Endodermal cell (in vitro differentiated cells): ENCODE data around the gene FAM81B. TPM values are rescaled to one million over a fixed set of nuclear protein-coding genes. Genes with fewer than 3 reads are reported as not detected.
A peak's percentile ranks its signal among the peaks of the same experiment; 100 is the strongest.

Source experiments
- DNase-seq: peaks from one replicate; pipeline ENCODE4 v3.0.0-alpha.2; 2017
- H3K27ac ChIP-seq: 2 replicates; pipeline ENCODE4 v1.5.1; 2013; ENCODE audit warnings: mild to moderate bottlenecking, low read depth, low read length, moderate library complexity
- H3K27me3 ChIP-seq: 2 replicates; pipeline ENCODE4 v1.6.1; 2013; ENCODE audit warnings: mild to moderate bottlenecking, low read length, moderate library complexity; ENCODE audit not compliant: insufficient read depth, control insufficient read depth, poor library complexity, severe bottlenecking
- H3K36me3 ChIP-seq: 2 replicates; pipeline ENCODE4 v1.7.0; 2013; ENCODE audit warnings: mild to moderate bottlenecking, low read length, moderate library complexity; ENCODE audit not compliant: control insufficient read depth, insufficient read depth
- H3K4me1 ChIP-seq: one replicate; pipeline ENCODE4 v1.7.0; 2013; ENCODE audit warnings: low read length; ENCODE audit not compliant: control insufficient read depth, insufficient read depth
- H3K4me3 ChIP-seq: 2 replicates; pipeline ENCODE4 v1.5.1; 2013; ENCODE audit warnings: mild to moderate bottlenecking, low read length, moderate library complexity
- H3K9ac ChIP-seq: 2 replicates; pipeline ENCODE4 v1.6.1; 2013; ENCODE audit warnings: mild to moderate bottlenecking, low read length, moderate library complexity; ENCODE audit not compliant: poor library complexity, severe bottlenecking; ENCODE audit errors: extremely low read depth
- H3K9me3 ChIP-seq: 2 replicates; pipeline ENCODE4 v1.6.1; 2013; ENCODE audit warnings: mild to moderate bottlenecking, low read length, moderate library complexity; ENCODE audit not compliant: control insufficient read depth
- H3K27ac Mint-ChIP-seq: 2 replicates; pipeline ENCODE4 v1.8.0; 2020; ENCODE audit warnings: mixed read lengths
- H3K27me3 Mint-ChIP-seq: 2 replicates; pipeline ENCODE4 v1.8.0; 2021; ENCODE audit warnings: mild to moderate bottlenecking, mixed read lengths; ENCODE audit not compliant: insufficient read depth
- H3K36me3 Mint-ChIP-seq: 2 replicates; pipeline ENCODE4 v1.8.0; 2020; ENCODE audit warnings: low read depth, mixed read lengths
- H3K4me1 Mint-ChIP-seq: 2 replicates; pipeline ENCODE4 v1.8.0; 2020; ENCODE audit warnings: mixed read lengths
- H3K4me3 Mint-ChIP-seq: 2 replicates; pipeline ENCODE4 v1.8.0; 2020; ENCODE audit warnings: mild to moderate bottlenecking, moderate library complexity, mixed read lengths
- H3K9me3 Mint-ChIP-seq: 2 replicates; pipeline ENCODE4 v1.8.0; 2020; ENCODE audit warnings: mild to moderate bottlenecking, mixed read lengths
- CTCF ChIP-seq: fragments of 200-600 bp; sonication (generic); conservative IDR thresholded peaks from 2 replicates; pipeline ENCODE4 v1.5.0; 2021; ENCODE audit warnings: antibody characterized with exemption, mild to moderate bottlenecking
- WGBS, 2 experiments: methylation state at CpG; one replicate each; pipeline versions ENCODE4 v1.1.5 to v1.1.7; 2013; ENCODE audit warnings: missing lambda C conversion rate in 2 of 2, mixed read lengths in 1 of 2; ENCODE audit not compliant: insufficient coverage in 1 of 2, insufficient read length in 1 of 2; 5-methylcytosine and 5-hydroxymethylcytosine counted together
- total RNA-seq, 2 donors: library from RNA; stranded (reverse); fragmentation: NEBNext Ultra II Directional in 1 of 2; extraction: Animal tissue kit (Norgen Biotek cat#: 25700) in 1 of 2; gene quantifications; 2 replicates in 1 of 2; 3 replicates in 1 of 2; pipeline ENCODE4 v1.2.1, GENCODE V29; 2021

Gene FAM81B
- total RNA-seq, 2 donors from 2014 or later, result not detected

GRCh38 chr5:95401626-95402025 lies 10.5 kb downstream of the FAM81B start:
- peaks cover 4% of the 10 kb centered on the region for H3K4me1 Mint-ChIP-seq
- H3K4me3 Mint-ChIP-seq, result no peak overlapping the region
- no peaks in the 10 kb centered on the region for H3K36me3 Mint-ChIP-seq
- Histone ChIP-seq H3K9me3 (peaks cover 11% of the 10 kb centered on the region), H3K36me3 (no peaks in the 10 kb centered on the region), H3K27me3 (no peaks in the 10 kb centered on the region), H3K9ac (no peak overlapping the region), H3K4me3 (no peak overlapping the region), H3K4me1 (peaks cover 3% of the 10 kb centered on the region), H3K27ac (peak overlapping the region; percentile 62)
- no peaks in the 10 kb centered on the region for H3K27me3 Mint-ChIP-seq
- H3K9me3 Mint-ChIP-seq, result peaks cover 11% of the 10 kb centered on the region
- WGBS, 2 experiments, result 75 to 94% methylated on average over 2 to 3 of the region's 3 CpGs
- H3K27ac Mint-ChIP-seq, result no peak overlapping the region
- no peak for TF ChIP-seq CTCF
- DNase-seq, result no peak

- Histone ChIP-seq H3K27ac (no peak overlapping the region), H3K27me3 (no peaks in the 10 kb centered on the region), H3K9me3 (peaks cover 11% of the 10 kb centered on the region), H3K9ac (no peak overlapping the region), H3K36me3 (no peaks in the 10 kb centered on the region), H3K4me3 (no peak overlapping the region), H3K4me1 (peaks cover 3% of the 10 kb centered on the region)
- Mint-ChIP-seq H3K4me1 (peaks cover 4% of the 10 kb centered on the region), H3K27ac (no peak overlapping the region), H3K9me3 (peaks cover 11% of the 10 kb centered on the region), H3K4me3 (no peak overlapping the region), H3K27me3 (no peaks in the 10 kb centered on the region), H3K36me3 (no peaks in the 10 kb centered on the region)
- no peak for DNase-seq
- peak; percentile 38 for TF ChIP-seq CTCF
- WGBS, 2 experiments, result 87 to 100% methylated on average over 1 of the region's 1 CpG
Measured at GRCh38 chr5:95403996-95404395, 12.8 kb downstream of the FAM81B start.

- H3K27ac ChIP-seq, result no peak overlapping the region
- H3K27ac Mint-ChIP-seq, result no peak overlapping the region
- no peaks in the 10 kb centered on the region for H3K27me3 ChIP-seq
- H3K9me3 ChIP-seq, result peaks cover 11% of the 10 kb centered on the region
- H3K27me3 Mint-ChIP-seq, result no peaks in the 10 kb centered on the region
- peaks cover 4% of the 10 kb centered on the region for H3K4me1 Mint-ChIP-seq
- H3K9me3 Mint-ChIP-seq, result peaks cover 11% of the 10 kb centered on the region
- H3K36me3 ChIP-seq, result no peaks in the 10 kb centered on the region
- DNase-seq, result no peak
- no peak overlapping the region for H3K9ac ChIP-seq
- no peak for TF ChIP-seq CTCF
- H3K36me3 Mint-ChIP-seq, result no peaks in the 10 kb centered on the region
- no peak overlapping the region for H3K4me3 Mint-ChIP-seq
- peaks cover 3% of the 10 kb centered on the region for H3K4me1 ChIP-seq
- no peak overlapping the region for H3K4me3 ChIP-seq
- WGBS, 2 experiments, result 95 to 97% methylated on average over 2 to 5 of the region's 5 CpGs
Measured at GRCh38 chr5:95406426-95407090, 15.4 kb downstream of the FAM81B start.
